Measurements from ENCODE around the gene CDHR4.
"Not testable (repeated sequence)": the region's sequence is repeated elsewhere in the genome, so short reads cannot be mapped to it uniquely, and the experiment has no call there.

CDHR4 gene

DNA sequence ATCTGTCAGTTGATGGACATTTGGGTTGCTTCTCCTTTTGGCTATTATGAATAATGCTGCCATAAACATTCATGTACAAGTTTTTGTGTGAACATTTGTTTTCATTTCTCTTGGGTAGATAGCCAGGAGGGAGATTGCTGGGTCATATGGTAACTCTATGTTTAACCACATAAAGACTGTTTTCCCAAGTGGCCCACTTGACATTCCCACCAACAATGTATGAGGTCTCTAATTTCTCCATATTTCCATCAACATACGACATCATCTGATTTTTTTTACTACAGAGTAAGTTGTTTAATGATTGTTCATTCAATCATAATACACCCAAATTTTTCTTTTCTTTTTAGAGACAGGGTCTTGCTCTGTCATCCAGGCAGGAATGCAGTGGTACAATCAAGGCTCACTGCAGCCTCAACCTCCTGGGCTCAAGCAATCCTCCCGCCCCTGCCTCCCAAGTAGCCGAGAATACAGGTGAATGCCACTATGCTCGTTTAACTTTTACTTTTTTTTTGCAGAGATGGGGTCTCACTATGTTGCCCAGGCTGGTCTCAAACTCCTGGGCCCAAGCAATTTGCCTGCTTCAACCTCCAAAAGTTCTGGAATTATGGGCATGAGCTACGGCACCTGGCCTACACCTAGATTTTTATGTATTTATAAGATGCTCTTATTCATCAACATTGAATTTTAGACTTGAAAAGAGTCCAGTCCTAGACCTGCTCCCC, 20.2 kb downstream of the CDHR4 start:
- no peak for DNase-seq

DNA sequence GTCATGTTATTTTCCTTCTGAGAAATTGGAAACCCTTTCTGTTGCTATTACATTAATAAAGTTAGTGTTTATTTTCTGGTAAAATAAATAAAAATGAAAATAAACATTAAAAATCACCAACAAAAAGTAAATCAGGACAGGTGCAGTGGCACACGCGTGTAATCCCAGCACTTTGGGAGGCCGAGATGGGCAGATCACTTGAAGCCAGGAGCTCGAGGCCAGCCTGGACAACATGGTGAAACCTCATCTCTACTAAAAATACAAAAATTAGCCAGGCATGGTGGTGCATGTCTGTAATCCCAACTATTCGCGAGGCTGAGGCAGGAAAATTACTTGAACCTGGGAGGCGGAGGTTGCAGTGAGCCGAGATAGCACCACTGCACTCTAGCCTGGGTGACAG, 23.6 kb downstream of the CDHR4 start:
- DNase-seq, result not testable (repeated sequence)

- no peak for DNase-seq
These were observed 24.1 kb downstream of the CDHR4 start for GRCh38 chr3:49775538-49775937.

GRCh38 chr3:49772703-49773102, 27.0 kb downstream of the CDHR4 start:
- no peak for DNase-seq

- no peak for DNase-seq
These were observed 28.2 kb downstream of the CDHR4 start for GRCh38 chr3:49771340-49771938.

DNA sequence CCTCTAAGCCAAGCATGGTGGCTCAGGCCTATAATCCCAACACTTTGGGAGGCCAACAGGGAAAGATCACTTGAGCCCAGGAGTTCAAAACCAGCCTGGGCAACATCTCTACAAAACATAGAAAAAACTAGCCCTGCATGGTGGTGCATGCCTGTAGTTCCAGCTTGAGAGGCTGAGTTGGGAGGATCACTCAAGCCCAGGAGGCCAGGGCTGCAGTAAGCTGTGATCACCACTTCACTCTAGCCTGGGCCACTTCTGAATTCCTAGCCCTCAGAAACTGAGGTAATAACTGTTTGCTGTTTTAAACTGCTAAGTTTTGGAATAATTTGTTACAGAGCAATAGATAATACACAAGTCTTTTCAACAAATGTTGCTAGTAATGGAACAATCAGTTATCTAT, 29.7 kb downstream of the CDHR4 start:
- DNase-seq, result no peak

DNA sequence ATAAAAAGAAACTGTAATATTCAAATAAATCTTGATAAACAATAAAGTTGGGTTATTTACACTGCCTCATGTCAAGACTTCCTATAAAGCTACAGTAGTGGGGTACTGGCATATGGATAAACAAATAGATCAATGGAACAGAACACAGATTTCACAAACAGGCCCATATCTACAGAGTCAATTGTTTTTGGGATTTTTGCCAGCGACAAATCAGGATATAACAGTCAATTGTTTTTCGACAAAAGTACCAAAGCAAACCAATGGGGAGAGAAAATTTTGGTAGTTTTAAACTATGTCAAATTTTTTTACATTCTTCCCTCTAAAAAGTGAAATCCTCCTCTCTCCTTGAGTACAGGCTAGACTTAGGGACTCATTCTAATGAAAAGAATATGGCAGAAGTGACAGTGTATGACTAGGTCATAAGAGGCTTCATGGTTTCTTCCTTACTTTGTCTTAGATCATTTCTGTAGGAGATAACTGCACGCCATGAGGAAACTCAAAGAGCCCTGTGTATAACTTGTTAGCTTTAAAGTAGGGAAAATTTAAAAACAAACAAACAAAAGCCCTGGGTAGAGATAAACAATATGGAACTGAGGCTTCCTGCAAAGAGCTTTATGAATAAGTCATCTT, 30.3 kb downstream of the CDHR4 start:
- no peak for DNase-seq

DNA sequence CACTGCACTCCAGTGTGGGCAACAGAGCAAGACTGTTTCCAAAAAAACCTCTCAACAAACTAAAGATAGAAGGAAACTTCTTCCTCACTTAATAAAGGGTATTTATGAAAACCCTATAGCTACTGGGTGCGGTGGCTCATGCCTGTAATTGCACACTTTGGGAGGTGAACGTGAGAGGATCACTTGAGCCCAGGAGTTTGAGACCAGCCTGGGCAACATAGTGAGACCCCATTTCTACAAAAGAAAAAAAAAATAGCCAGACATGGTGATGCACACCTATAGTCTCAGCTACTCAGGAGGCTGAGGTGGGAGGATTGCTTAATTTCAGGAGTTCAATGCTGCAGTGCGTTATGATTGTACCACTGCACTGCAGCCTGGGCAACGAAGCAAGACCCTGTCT, 35.7 kb downstream of the CDHR4 start:
- no peak for DNase-seq

GRCh38 chr3:49761661-49762060, 38.0 kb downstream of the CDHR4 start:
- DNase-seq, result no peak

DNA sequence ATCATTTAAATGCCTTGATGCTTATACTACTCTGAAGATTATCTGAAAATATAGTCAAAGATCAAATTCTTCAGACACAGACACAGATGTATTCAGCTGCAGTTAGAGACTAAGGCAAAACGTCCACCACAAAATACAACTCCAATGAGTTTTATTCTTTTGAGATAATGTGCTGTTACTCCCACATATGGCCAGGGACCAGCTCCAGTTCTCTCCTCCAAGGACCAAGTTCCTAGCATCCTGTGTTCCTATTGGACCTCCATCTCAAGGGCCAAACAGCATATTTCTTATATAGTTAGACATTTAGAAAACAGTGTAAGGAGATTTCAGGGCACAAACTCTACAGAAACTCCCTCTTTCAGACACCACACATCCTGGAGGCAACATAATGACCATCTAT, 40.4 kb downstream of the CDHR4 start:
- DNase-seq, result no peak

DNA sequence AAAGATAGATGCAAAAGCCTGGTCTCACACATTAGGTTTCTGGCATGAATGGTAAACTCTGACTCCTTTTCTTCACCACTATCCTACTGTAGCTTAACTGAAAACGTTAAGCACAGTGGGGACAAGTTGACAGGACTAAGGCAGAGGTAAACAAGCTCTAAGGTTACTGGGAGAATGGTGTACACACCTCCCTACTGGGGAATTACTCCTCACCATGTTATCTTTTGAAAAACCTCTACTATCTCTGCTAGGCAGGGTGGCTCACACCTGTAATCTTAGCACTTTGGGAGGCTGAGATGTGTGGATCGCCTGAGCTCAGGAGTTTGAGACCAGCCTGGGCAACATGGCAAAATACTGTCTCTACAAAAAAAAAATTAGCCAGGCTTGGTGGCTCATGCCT, 42.5 kb downstream of the CDHR4 start:
- no peak for DNase-seq

- no peak for DNase-seq
These were observed 43.6 kb downstream of the CDHR4 start for GRCh38 chr3:49756036-49756435.

GRCh38 chr3:49754536-49754935, 45.1 kb downstream of the CDHR4 start:
- DNase-seq, result no peak

DNA sequence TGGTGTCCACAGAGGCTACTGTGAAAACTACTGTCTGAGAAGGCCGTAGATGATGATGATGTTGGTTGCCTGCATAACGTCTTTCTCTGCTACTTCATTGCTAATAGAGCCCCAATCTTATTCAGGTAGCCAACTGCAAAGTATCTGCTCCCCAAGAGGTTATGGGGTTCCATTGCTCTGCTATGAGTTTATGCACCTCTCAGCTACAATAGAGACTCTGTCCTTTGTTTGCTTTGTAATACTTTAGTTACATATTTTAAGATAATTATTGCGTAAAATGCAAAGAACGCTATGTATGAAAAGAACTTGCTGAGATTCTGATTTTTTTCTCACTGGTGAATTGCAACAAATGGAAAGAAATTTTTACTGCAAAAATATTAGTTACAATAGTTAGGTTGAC, 48.2 kb downstream of the CDHR4 start:
- no peak for DNase-seq

GRCh38 chr3:49750056-49750455, 49.6 kb downstream of the CDHR4 start:
- DNase-seq, result no peak

- DNase-seq, result not testable (repeated sequence)
These were observed 50.8 kb downstream of the CDHR4 start for GRCh38 chr3:49748874-49749273.

- DNase-seq, result no peak
These were observed 51.7 kb downstream of the CDHR4 start for GRCh38 chr3:49747792-49748480.

DNA sequence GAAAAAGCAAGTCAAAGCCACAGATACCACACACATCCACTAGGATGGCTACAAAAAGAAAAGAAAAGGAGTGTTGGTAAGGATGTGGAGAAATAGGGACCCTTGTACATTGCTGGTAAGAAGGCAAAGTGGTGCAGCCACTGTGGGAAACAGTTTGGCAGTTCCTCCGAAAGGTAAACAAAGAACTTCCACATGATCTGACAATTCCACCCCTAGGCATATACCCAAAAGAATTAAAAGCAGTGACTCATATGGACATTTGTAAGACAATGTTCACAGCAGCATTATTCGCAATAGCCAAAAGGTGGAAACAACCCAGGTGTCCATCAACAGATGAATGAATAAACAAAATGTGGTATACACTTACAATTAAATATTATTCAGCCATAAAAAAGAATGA, 53.7 kb downstream of the CDHR4 start:
- no peak for DNase-seq

Data from NCI-H526 (cell line).